K562 (cell line): ENCODE results near the gene ERGIC3. TPM values are rescaled to one million over a fixed set of nuclear protein-coding genes. Genes with fewer than 3 reads are reported as not detected.

Experiments
- ATAC-seq: fragments of 200-7000 bp; cut with Tn5 transposase; 3 replicates; pipeline ENCODE4 v1.9.1; 2020; ENCODE audit warnings: moderate library complexity
- BruUV-seq: library from RNA; stranded (reverse); fragments of 400-500 nt; replicated peaks from 2 replicates; lab custom pipeline; 2021; lab: Mats Ljungman, UMichigan
- CTCF ChIA-PET: fragments of 300-600 bp; formaldehyde crosslinking; extraction: SDS; loops from one replicate; lab custom pipeline; 2021; ENCODE audit warnings: low intra/inter-chr PET ratio; lab: Yijun Ruan, JAX
- POLR2A ChIA-PET: fragments of 300-600, 350-650 bp; sonication (Branson Sonifier 250); formaldehyde crosslinking; extraction: SDS; loops from one replicate; lab custom pipeline; 2021; ENCODE audit warnings: antibody characterized with exemption, inconsistent platforms; lab: Yijun Ruan, JAX
- DNase-seq, 4 experiments: peaks; one replicate each; pipeline versions ENCODE4 v3.0.0 to v3.0.0-alpha.2; 2011 to 2018; ENCODE audit warnings: low spot score in 3 of 4, mixed read lengths in 3 of 4; ENCODE audit errors: extremely low read depth in 1 of 4
- FAIRE-seq: peaks from 2 replicates; lab custom pipeline; 2011; peaks lifted over from hg19 to GRCh38; lab: Jason Lieb, UNC
- H2AFZ ChIP-seq: 2 replicates; pipeline ENCODE4 v1.6.0; 2011; ENCODE audit warnings: low read depth, low read length, control low read depth, inconsistent platforms
- H3K27ac ChIP-seq: fragments of 200-600 bp; 3 replicates; pipeline ENCODE4 v1.8.0; 2011; ENCODE audit warnings: low read depth, mild to moderate bottlenecking, control low read depth, inconsistent platforms, low read length, moderate library complexity, mixed read lengths; ENCODE audit errors: extremely low read depth
- H3K27me3 ChIP-seq, 2 experiments: fragments of 300-600 bp in 1 of 2; 2 replicates in 1 of 2; 3 replicates in 1 of 2; pipeline versions ENCODE4 v1.6.0 to v1.8.0; 2011; ENCODE audit warnings: inconsistent platforms in 2 of 2, low read length in 2 of 2, mild to moderate bottlenecking in 1 of 2, mixed read lengths in 1 of 2, moderate library complexity in 1 of 2; ENCODE audit not compliant: control insufficient read depth in 2 of 2, insufficient read depth in 2 of 2
- H3K36me3 ChIP-seq: fragments of 300-600 bp; 3 replicates; pipeline ENCODE4 v1.8.0; 2011; ENCODE audit warnings: mild to moderate bottlenecking, low read length, inconsistent platforms; ENCODE audit not compliant: control insufficient read depth, insufficient read depth
- H3K4me1 ChIP-seq, 2 experiments: fragments of 200-600 bp in 1 of 2; replicated peaks in 1 of 2; 2 replicates in 1 of 2; 3 replicates in 1 of 2; pipeline versions ENCODE4 v1.5.1 to v1.8.0; 2011; ENCODE audit warnings: inconsistent platforms in 2 of 2, low read length in 2 of 2, mild to moderate bottlenecking in 1 of 2, mixed read lengths in 1 of 2, moderate library complexity in 1 of 2; ENCODE audit not compliant: control insufficient read depth in 2 of 2, insufficient read depth in 2 of 2
- H3K4me2 ChIP-seq: 2 replicates; pipeline ENCODE4 v1.6.1; 2011; ENCODE audit warnings: low read length, control low read depth, inconsistent platforms, mixed read lengths; ENCODE audit not compliant: insufficient read depth
- H3K4me3 ChIP-seq: fragments of 200-600 bp; sonication (generic), shearing (Covaris generic); 2 replicates; pipeline ENCODE4 v1.5.1; 2016; ENCODE audit warnings: control low read depth, inconsistent platforms
- H3K79me2 ChIP-seq: fragments of 200-600 bp; 3 replicates; pipeline ENCODE4 v1.8.0; 2011; ENCODE audit warnings: low read length, inconsistent platforms; ENCODE audit not compliant: control insufficient read depth, insufficient read depth
- H3K9ac ChIP-seq, 2 experiments: 2 replicates each; pipeline versions ENCODE4 v1.6.0 to v1.6.1; 2011; ENCODE audit warnings: low read depth in 2 of 2, low read length in 2 of 2, control low read depth in 1 of 2, inconsistent platforms in 1 of 2, mild to moderate bottlenecking in 1 of 2, mixed read lengths in 1 of 2; ENCODE audit not compliant: insufficient read depth in 1 of 2
- H3K9me1 ChIP-seq: one replicate; pipeline ENCODE4 v1.6.0; 2011; ENCODE audit warnings: inconsistent platforms, mild to moderate bottlenecking, low read length, moderate library complexity; ENCODE audit not compliant: control insufficient read depth, insufficient read depth
- H3K9me3 ChIP-seq: replicated peaks from 2 replicates; pipeline ENCODE4 v1.5.1; 2011; ENCODE audit warnings: low read depth, low read length, inconsistent platforms; ENCODE audit not compliant: control insufficient read depth, insufficient read depth
- H4K20me1 ChIP-seq: replicated peaks from 2 replicates; pipeline ENCODE4 v1.6.1; 2011; ENCODE audit warnings: low read length, inconsistent platforms, mixed read lengths; ENCODE audit not compliant: control insufficient read depth, insufficient read depth
- ARHGAP35 ChIP-seq: fragments of 450-650 bp; IDR thresholded peaks from 2 replicates; pipeline ENCODE4 v1.6.1; 2018; ENCODE audit not compliant: partially characterized antibody
- GATAD2A ChIP-seq: fragments of 450-650 bp; IDR thresholded peaks from 2 replicates; pipeline ENCODE4 v1.6.1; 2017
- IRF2 ChIP-seq: sonication (generic); formaldehyde crosslinking; IDR thresholded peaks from 2 replicates; pipeline ENCODE4 v1.8.1; 2022; ENCODE audit warnings: mild to moderate bottlenecking, missing genetic modification reagents
- MYC ChIP-seq, 2 experiments: fragments of 250-450 bp in 1 of 2; sonication (Bioruptor Pico) in 1 of 2; IDR thresholded peaks; 2 replicates each; pipeline versions ENCODE4 v1.5.1 to v1.6.1; 2012 to 2021; ENCODE audit warnings: low read depth in 2 of 2, borderline replicate concordance in 1 of 2, improper control_type of control experiment in 1 of 2, low read length in 1 of 2, mild to moderate bottlenecking in 1 of 2, moderate library complexity in 1 of 2
- NR2C2 ChIP-seq, 2 experiments: fragments of 200-800 bp in 1 of 2; sonication (Bioruptor generic) in 1 of 2; sonication (generic) in 1 of 2; formaldehyde crosslinking in 1 of 2; IDR thresholded peaks; 2 replicates each; pipeline versions ENCODE4 v1.6.1 to v1.8.0; 2016 to 2022; ENCODE audit warnings: mild to moderate bottlenecking in 1 of 2, missing compliant biosample characterization in 1 of 2, missing genetic modification characterization in 1 of 2, missing genetic modification reagents in 1 of 2
- PATZ1 ChIP-seq: fragments of 250-450 bp; sonication (Bioruptor Pico); IDR thresholded peaks from 2 replicates; pipeline ENCODE4 v1.5.0; 2020; ENCODE audit warnings: mild to moderate bottlenecking, borderline replicate concordance
- PURB ChIP-seq: sonication (generic); formaldehyde crosslinking; IDR thresholded peaks from 2 replicates; pipeline ENCODE4 v1.9.0; 2021; ENCODE audit warnings: low read depth, mild to moderate bottlenecking, missing genetic modification reagents
- RBFOX2 ChIP-seq: fragments of 200-400 bp; formaldehyde crosslinking; IDR thresholded peaks from 2 replicates; pipeline ENCODE4 v1.6.1; 2017; ENCODE audit warnings: low read depth, mild to moderate bottlenecking, low read length, moderate library complexity
- RNF2 ChIP-seq: sonication (generic); IDR thresholded peaks from 2 replicates; pipeline ENCODE4 v1.6.1; 2016
- SLC30A9 ChIP-seq: fragments of 250-450 bp; sonication (Bioruptor Pico); IDR thresholded peaks from 2 replicates; pipeline ENCODE4 v1.8.0; 2022; ENCODE audit warnings: mild to moderate bottlenecking, moderate library complexity
- SMARCA5 ChIP-seq: fragments of 450-650 bp; IDR thresholded peaks from 2 replicates; pipeline ENCODE4 v1.6.1; 2016
- SRSF3 ChIP-seq: fragments of 200-400 bp; formaldehyde crosslinking; IDR thresholded peaks from 2 replicates; pipeline ENCODE4 v1.6.1; 2016; ENCODE audit warnings: mild to moderate bottlenecking, low read length, moderate library complexity; ENCODE audit not compliant: insufficient read depth
- ZBTB1 ChIP-seq: sonication (generic); formaldehyde crosslinking; IDR thresholded peaks from 2 replicates; pipeline ENCODE4 v1.8.1; 2023; ENCODE audit warnings: missing genetic modification reagents, low read depth, mild to moderate bottlenecking, borderline replicate concordance
- ZBTB43 ChIP-seq: sonication (generic); formaldehyde crosslinking; IDR thresholded peaks from 2 replicates; pipeline ENCODE4 v1.8.0; 2023; ENCODE audit warnings: mild to moderate bottlenecking, missing genetic modification reagents
- ZNF384 ChIP-seq: IDR thresholded peaks from 2 replicates; pipeline ENCODE4 v1.6.1; 2012; ENCODE audit warnings: low read depth, low read length, improper control_type of control experiment
- ZNF398 ChIP-seq: fragments of 250-450 bp; sonication (Bioruptor Pico); IDR thresholded peaks from 2 replicates; pipeline ENCODE4 v1.8.0; 2021; ENCODE audit warnings: moderate library complexity, mild to moderate bottlenecking, inconsistent platforms
- WGBS: fragments of 100-300 bp; shearing (Covaris generic); methylation state at CpG from one replicate; pipeline ENCODE4 v1.1.6; 2016; ENCODE audit warnings: low coverage, mixed read lengths; ENCODE audit not compliant: insufficient coverage; ENCODE audit errors: missing lambda C conversion rate; 5-methylcytosine and 5-hydroxymethylcytosine counted together
- in situ Hi-C: fragments of 300-500 bp; cut with MboI; formaldehyde crosslinking; loops from 4 replicates; pipeline ENCODE4 v1.15.0; 2018; ENCODE audit warnings: inconsistent platforms, mixed read lengths
- intact Hi-C: fragments of 100-400 bp; cut with micrococcal nuclease; formaldehyde crosslinking; loops from 2 replicates; pipeline ENCODE4 v1.14.2; 2022
- polyA plus RNA-seq, 8 experiments: library from polyadenylated mRNA; depleted of rRNA in 4 of 8; stranded (reverse) in 5 of 8; unstranded in 3 of 8; fragments of >200 nt; fragmentation: Nextera tagmentation in 2 of 8; fragmentation: Illumina TruSeq in 1 of 8; extraction: Ambion mirVana in 2 of 8; extraction: Trizol in 1 of 8; gene quantifications; 2 replicates each; pipeline versions ENCODE4 v1.2.1 to v1.2.3, GENCODE V29; 2011 to 2014; ENCODE audit warnings: inconsistent platforms in 1 of 8, missing spikeins in 1 of 8
- total RNA-seq, 7 experiments: library from RNA; depleted of rRNA in 6 of 7; stranded (reverse); fragments of >200 nt in 6 of 7; fragmentation: Illumina TruSeq in 2 of 7; extraction: Trizol in 2 of 7; gene quantifications; 2 replicates each; pipeline versions ENCODE4 v1.2.1 to v1.2.3, GENCODE V29; 2011 to 2021; ENCODE audit warnings: low replicate concordance in 1 of 7

Gene ERGIC3
- total and polyA plus RNA-seq, 9 of the 15 experiments (the other 6 are each of a cell fraction or from before 2014, with no cell fraction given): 121 to 278 (median 184) TPM

- Histone ChIP-seq H3K9ac (no peak overlapping the region), H3K36me3 (no peaks in the 10 kb centered on the region), H3K27me3 (peaks cover 0 to 6% of the 10 kb centered on the region in 2 experiments; a peak in 2 of 5 replicates), H3K79me2 (no peaks in the 10 kb centered on the region), H3K9me1 (no peaks in the 10 kb centered on the region), H4K20me1 (no peaks in the 10 kb centered on the region), H3K9me3 (no peaks in the 10 kb centered on the region), H3K4me3 (no peak overlapping the region), H3K4me2 (no peak overlapping the region), H3K4me1 (peaks cover 0 to 5% of the 10 kb centered on the region in 2 experiments; a peak in 3 of 5 replicates), H3K27ac (no peak overlapping the region), H2AFZ (no peak overlapping the region)
- ChIA-PET CTCF (no interaction called here), POLR2A (interaction anchor here (0.5 to 1.2 kb wide), 3 partner anchors 14 to 941 kb away, joined by 3 to 5 read pairs (median 4); no protein-coding TSS in a partner anchor)
- no peak for TF ChIP-seq ZNF398 (CRISPR knock-in tag)
- no peak for TF ChIP-seq ZBTB43 (CRISPR knock-in tag)
- TF ChIP-seq SLC30A9 (CRISPR knock-in tag): no peak
- TF ChIP-seq RNF2: no peak
- TF ChIP-seq PURB (CRISPR knock-in tag): no peak
- no peak for TF ChIP-seq SRSF3
- TF ChIP-seq GATAD2A: no peak
- no peak for TF ChIP-seq IRF2
- no peak for TF ChIP-seq NR2C2 (CRISPR knock-in tag; IDR thresholded peaks at IDR 0.05)
- no peak for TF ChIP-seq NR2C2 (tag; IDR thresholded peaks at IDR 0.05)
- TF ChIP-seq SMARCA5: no peak
- TF ChIP-seq ARHGAP35: no peak
- no peak for TF ChIP-seq RBFOX2
- no peak for TF ChIP-seq ZNF384
- TF ChIP-seq MYC (IDR thresholded peaks at IDR 0.05; ENCODE audit: low read depth, low read length): no peak
- no peak for TF ChIP-seq MYC (CRISPR knock-in tag; IDR thresholded peaks at IDR 0.05; ENCODE audit: borderline replicate concordance, low read depth)
- TF ChIP-seq ZBTB1 (CRISPR knock-in tag): no peak
- TF ChIP-seq PATZ1: no peak
- no peak for FAIRE-seq
- no peak for ATAC-seq
- 3% methylated on average over 2 of the region's 2 CpGs for WGBS
- BruUV-seq: no TSS peak
- in situ Hi-C loops (no loop called here), intact Hi-C loops (no loop called here)
- DNase-seq: no peak
Measured at GRCh38 chr20:35587436-35587835, 45.6 kb downstream of the ERGIC3 start.
